ENCODE results near the gene CCND1. TPM values are rescaled to one million over a fixed set of nuclear protein-coding genes. Genes with fewer than 3 reads are reported as not detected.

Gene CCND1
- total RNA-seq, 4 donors from 2014 or later = 90.1 to 451 (median 213) TPM

- TF ChIP-seq CTCF (IDR thresholded peaks at IDR 0.05; ENCODE audit: low read depth) = no peak
Measured at GRCh38 chr11:69600001-69600400, 41.0 kb upstream of the CCND1 start.

- no peak for TF ChIP-seq CTCF (IDR thresholded peaks at IDR 0.05; ENCODE audit: low read depth)
Measured at GRCh38 chr11:69601011-69601975, 39.7 kb upstream of the CCND1 start.

DNA sequence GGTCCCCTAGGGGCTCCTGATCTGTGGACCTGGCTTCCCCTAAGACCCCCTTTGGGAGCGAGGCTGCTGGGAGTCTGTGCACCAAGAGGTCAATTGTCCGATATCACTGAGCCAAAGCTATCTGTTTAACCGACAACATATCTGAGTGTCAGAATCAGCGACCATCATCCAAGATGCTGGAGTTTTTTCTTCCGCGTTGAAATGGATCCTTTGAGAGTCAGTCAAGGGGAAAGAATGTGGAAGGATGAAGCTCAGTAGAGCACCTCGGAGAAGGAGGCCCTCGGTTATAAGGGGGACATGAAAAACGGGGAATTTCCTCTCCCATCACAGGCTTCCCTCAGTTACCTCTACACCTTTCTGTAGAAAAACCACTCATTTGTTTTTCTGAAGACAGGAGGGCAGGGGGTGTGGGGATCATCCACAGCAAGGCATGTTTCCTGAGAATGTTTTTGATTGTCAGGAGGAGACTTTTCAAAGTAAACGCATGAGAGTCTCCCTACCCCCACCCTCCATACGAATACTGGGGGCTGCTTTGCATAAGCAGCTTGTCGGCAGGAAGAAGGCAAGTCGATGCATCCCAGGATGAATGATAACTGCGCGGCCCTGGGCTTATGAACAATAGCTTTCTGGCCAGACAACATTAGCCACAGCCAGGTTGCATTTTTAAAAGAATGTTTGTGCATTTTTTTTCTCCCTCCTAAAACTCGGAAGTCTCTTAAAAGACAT is 37.7 kb upstream of the CCND1 start:
- TF ChIP-seq CTCF (IDR thresholded peaks at IDR 0.05; ENCODE audit: low read depth) = no peak

- TF ChIP-seq CTCF (IDR thresholded peaks at IDR 0.05; ENCODE audit: low read depth) = no peak
Measured at GRCh38 chr11:69604055-69604454, 36.9 kb upstream of the CCND1 start.

DNA sequence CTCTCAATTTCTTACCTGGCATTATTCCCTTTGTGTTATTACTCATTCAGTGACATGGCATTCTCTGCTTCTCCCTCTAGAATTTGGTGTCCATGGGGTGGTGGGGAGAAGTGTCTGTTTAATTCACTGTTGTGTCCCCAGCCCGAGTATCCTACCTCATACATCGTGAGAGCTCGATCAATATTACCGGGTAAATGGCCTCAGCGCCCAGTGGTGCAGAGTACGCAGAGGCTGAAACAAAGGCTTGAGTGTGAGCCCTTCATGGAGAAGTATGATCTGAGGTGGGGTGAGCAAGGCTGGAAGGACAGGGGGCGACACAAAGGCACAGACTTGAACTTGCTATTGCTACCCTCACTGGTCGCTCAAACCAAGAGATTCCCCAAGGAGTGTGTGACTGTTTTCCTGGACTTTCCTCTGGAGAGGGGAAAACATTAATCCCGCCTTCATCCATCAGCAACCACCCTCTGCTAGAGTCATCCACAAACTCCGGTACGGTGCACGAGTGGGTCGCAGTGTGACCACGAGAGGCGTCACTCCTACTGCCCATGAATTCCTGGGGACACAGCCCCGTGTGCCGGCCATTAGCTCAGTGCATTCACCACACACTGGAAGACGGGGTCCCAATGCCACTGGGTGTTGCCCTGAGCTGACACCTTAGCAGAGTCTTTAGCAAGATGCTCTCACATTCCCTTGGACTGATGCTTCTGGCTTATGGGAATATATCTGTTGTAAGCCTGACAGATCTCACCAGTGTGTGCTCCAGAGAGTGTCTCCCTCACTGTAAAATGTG is 35.0 kb upstream of the CCND1 start:
- no peak for TF ChIP-seq CTCF (IDR thresholded peaks at IDR 0.05; ENCODE audit: low read depth)

DNA sequence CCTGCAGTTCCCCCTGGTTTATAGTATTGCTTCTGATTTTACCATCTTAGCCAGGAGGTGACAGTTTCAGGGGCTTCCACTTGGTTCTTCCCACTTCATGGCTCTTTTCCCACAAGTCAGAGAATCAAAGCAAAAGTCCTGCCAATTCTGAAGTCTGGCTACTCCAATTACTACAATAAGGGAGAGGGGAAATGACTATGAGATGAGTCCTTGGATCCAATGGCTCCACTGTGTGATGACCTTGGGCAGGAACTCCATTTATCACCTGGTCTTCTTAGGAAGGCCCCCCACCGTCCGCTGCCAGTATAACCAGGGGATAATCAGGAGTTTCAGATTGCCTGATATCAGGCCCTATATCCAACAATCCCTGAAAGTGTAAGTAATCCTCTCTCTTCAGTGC is 31.6 kb upstream of the CCND1 start:
- TF ChIP-seq CTCF (IDR thresholded peaks at IDR 0.05; ENCODE audit: low read depth) = no peak

Measured in subcutaneous adipose tissue (tissue), 4 donors.